Retina (tissue), 1 donor: Measurements from ENCODE around the gene VANGL1.

Experiments
- DNase-seq: peaks from one replicate; pipeline ENCODE4 v3.0.0-alpha.2; 2016

VANGL1 gene

DNA sequence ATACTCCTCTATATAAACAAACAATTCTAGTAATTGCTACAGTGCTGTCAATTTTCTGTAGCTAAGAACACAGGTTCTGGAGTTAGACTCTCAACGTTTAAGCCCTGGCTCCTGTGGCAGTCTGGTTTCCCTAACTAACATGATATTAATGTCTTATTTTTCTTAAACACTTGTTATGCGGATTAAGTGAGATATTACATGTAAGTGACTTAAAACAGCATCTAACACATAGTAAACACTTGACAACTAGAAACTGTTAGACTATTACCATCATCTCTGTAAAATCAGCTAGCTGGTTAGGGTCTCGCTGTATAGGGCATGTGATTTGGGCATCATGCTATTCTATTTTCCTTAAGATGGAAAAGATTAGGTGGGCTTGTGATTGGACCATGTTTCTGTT, 2.3 kb downstream of the VANGL1 start:
- no peak for DNase-seq

- DNase-seq: no peak
Observed at GRCh38 chr1:115647047-115647446, 5.3 kb downstream of the VANGL1 start.

- no peak for DNase-seq
Observed at GRCh38 chr1:115647507-115647906, 5.7 kb downstream of the VANGL1 start.

- DNase-seq: no peak
Observed at GRCh38 chr1:115647919-115648650, 6.3 kb downstream of the VANGL1 start.

DNA sequence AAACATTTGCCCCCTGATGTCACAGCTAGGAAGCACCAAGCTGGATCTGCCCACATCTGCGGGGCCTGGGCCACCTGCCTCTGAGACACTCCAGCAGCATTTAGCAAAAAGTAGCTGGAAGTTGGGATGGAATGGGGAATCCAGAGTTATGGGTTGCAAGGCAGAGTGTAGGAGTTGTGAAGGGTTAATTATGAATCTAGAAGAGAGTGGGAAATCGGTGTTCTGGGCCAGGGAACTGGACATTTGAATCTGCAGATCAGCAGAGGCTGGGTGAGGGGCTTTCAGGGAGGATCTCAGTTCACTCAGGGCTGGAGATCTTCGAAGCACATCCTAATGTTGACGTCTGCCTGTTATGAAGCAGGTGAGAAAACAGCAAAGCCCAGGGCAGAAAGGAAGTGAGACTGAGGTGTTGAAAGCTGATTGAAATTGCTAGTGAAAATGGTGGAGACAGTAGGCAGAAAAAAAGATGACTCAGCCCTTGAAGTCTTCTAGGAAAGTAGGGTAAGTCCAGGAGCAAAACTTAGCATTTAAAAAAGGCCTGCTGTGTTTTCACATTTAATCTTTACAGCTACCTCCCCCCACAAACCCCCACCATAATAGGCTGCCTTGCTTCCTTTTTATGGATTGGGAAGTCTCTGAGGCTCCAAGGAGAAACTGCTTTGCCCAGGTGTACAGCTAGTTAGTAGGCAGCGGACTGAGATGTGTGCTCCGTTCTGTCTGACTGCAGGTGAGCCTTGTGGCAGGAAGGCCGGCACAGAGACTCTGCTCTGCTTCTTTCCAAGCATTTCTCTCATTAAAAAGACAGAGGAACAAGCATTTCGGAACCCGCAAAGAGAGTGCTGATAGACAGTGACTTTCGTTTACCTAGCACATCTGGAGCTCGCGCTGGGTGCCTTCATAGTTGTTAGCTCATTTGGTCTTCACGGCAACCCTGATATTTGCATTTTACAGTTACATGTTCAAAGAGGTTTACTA, 7.2 kb downstream of the VANGL1 start:
- no peak for DNase-seq

GRCh38 chr1:115649964-115650363, 8.2 kb downstream of the VANGL1 start:
- DNase-seq: no peak

DNA sequence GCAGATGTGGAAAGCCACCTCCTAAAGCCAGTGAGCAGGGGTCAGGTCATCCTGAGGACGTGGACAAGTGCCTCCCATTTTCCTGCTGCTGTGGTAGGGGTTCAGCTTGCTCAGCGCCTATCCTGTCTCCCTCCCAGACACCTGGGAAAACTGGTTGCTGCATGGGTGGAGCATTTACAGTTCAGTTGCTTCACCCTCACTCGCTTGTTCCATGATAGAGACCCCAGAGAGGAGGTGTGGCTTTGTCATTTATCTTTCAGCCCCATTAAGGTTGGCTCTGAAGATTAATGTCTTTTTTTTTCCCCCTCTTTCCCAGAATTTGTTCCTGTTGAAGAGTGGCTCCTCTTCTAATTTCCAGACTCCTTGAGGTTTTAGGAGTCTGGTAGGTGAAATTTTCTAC, 9.2 kb downstream of the VANGL1 start:
- DNase-seq: no peak

DNA sequence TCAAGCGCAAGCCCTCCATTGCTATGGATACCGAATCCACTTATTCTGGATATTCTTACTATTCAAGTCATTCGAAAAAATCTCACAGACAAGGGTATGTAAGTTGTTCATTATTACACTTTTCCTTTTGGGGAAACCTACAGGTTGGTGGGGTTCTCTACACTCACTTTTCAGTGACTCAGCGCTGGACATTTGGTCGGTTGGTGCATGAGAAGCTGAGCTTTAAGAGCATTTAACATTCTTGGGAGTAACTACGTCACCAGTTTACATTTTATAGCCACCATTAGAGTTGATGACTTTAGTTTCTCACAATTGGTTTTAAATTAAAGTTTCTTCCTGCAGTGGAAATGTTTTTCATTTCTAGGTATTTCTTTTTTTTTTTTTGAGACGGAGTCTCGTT, 9.6 kb downstream of the VANGL1 start:
- no peak for DNase-seq

DNA sequence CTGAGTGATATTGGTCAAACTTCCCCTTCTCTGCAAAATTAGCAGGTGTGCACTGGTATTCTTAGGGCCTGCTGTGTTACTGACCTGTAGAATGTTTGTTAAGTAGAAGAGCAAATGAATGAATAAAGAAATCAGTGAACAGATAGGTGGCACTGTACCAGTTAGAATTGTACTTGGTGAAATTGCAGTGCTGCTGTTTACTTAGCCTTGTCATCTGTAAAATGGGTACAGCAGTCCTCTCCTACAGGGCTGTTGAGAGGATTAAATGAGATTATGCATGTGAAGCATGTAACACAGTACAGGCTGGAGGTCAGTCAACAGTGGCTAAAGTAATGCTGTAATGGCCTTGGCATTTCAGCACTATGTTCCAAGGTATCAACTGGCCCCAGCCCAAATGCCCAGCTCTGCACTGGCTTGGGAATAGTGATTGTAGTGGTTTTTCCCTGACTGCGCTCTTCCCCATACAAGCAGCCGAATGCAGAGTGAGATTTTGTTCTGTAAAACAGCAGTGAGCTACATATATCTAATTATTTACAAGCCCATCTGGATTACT, 10.5 kb downstream of the VANGL1 start:
- DNase-seq: no peak

DNA sequence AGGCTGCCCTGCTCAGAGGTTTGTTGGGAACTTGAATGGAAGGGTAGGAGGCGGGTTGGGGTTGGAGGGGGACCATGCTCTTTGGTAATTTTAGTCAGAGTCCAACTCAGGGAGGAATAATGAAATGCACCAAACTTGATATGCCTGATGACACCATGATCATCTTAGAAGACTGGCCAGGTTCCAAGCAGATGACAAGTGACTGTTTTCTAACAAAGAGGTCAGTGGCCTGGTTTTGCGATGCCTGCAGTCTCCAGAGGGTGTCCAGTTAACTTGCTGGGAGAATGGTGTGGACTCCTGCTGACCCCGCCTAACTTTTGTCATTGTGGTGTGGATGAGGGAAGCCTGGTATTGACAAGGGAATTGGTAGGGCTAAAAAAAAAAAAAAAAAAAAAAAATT, 12.4 kb downstream of the VANGL1 start:
- DNase-seq: no peak

DNA sequence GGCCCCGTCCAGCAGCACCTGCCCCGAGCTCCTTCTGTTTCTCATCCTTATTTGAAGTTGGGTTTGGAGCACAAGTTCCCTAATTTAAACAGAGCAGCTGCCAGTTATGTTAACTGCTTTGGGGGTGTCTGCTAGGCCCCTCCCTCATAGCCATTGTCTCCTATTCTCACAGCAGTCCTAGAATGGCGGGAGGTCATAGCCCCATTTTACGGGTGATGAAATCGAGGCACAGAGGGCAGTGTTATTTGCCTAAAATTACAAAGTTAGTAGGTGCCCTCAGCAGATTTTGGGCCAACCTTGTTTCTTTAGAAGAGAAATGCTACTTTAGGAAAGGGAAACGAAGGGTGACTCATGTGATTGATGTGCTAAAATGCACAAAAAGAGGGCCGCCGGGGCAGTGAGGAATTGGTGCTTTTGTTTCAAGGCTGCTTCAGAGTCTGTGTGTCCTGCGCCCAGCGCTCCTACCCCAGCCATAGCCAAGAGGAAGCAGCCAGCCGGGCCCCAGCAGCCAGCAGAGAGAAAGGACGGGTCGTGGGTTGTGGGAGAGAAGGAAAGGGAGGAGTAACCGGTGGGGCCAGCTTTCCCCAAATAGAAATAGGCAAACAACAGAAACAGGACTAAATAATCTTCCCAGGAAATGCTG, 13.0 kb downstream of the VANGL1 start:
- DNase-seq: no peak

DNA sequence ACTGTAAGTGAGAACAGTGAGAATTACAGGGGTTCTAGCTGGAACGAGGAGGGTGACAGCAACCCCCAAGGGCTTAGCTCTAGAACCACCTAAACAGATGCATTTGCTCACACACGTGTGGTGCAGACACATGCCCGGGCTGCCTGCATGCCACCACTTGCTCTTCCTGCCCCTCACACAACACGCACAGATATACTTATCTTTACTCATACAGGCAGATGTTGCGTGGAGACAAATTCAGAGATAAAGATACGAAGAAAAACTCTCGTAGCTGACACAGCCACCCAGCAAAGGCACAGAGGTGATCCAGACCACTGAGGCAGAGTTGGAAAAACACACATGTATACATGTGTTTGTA, 13.5 kb downstream of the VANGL1 start:
- DNase-seq: no peak

DNA sequence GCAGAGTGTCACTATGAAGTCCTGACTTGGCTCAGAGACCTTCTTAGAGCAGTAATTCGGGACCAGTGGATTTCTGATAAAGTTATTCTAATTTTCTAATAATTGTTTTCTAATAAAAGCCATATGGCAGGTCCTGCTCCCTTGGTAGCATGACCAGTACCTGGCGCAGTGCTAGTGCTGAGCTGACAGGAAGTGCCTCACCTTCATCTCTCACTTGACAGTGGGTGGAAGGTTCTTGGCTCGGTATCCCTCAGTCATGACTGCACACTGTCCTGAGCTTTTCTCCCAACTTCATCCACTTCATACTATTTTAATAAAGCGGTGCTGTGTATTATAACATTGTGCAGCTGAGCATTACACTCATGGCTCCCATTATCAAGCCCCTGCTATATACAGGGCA, 14.1 kb downstream of the VANGL1 start:
- DNase-seq: no peak

GRCh38 chr1:115656461-115657077, 14.8 kb downstream of the VANGL1 start:
- no peak for DNase-seq

DNA sequence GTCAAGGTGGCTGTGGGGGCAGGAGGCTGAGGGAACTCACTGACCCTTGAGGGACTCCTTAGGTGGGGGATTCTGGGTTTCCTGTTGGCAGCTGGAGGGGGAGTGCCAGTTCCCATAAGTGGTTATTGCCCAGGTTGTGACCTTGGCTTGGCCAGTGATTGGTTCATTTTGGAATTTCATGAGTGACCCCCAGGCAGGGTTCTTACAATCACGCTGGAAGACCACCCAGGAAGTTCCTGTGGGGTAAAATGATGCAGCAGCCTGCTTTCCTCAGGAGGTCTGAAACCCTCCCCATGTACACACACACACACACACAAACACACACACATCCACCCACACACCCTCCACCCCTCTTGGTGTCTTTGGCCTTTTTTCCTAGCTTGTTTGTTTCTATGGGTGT, 16.9 kb downstream of the VANGL1 start:
- DNase-seq: no peak

- DNase-seq: no peak
Observed at GRCh38 chr1:115660151-115660550, 18.4 kb downstream of the VANGL1 start.

DNA sequence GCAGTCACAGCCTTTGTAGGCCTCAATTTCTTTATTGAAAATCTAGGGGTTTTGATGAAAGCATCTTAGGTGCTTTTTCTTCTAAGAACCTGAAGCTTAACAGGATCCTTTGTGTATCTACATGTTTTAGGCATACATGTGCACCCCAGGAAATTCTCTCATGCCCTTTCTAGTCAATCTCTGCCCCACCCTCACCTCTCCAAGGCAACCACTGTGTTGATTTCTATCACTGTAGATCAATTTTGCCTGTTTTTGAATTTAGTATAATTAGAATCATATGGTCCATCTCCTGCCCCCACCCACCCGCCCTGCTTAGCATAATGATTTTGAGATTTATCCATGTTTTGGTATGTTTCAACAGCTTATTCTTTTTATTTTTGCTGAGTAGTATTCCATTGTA, 19.4 kb downstream of the VANGL1 start:
- no peak for DNase-seq

DNA sequence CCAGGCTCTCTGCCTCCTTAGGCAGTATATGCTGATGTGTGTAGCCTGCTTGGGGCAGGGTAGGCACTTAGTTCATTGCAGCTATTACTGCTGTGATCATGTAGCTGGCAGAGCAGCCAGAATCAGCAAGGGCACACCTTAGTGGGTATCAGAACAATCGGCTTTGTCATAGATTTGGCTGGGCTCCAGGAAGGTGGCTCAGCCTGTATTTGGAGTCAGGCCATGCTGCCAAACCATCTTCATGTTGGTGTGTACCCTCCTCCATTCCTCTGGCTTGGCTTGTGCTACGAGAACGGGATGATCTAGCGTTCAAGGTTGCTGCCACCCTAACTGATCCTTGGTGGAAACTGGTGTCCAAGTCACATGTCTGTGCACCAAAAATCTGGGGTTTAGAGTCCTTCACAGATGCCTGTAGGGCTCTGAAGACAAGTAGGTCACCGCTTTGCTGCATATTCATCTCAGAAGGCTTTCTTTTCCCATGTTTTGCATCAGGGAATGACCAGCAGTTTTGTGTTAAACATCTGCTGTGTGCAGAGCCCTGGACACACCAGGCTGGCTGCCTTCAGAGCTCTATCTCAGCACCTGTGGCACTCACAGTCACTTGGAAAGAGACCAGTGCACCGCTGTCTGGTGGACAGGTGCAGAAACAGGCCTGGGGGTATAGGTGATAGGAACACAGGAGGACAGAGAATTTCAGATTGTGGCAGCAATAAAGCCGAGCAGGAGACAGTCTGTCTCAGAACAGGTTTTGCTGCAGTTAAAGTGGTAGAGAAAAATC, 23.7 kb downstream of the VANGL1 start:
- DNase-seq: no peak

DNA sequence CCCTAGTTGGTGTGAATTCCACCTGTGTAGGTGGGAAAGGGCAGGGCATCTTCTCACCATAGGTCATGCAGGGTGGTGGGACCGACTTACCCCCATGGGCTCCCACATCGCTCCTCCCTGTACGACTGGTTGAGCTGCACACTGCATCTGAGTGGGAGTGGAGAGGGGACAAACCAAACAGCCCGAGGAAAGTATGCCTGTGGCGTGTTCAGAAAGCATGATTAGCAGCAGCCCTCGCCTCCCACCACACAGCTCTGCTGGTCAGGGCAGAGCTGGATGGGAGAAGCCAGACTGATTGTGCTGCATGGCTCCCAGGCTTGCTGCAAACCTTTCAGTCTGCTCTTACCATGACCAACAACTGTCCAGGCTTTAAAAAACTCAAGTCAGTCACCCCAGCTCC, 24.4 kb downstream of the VANGL1 start:
- DNase-seq: no peak

DNA sequence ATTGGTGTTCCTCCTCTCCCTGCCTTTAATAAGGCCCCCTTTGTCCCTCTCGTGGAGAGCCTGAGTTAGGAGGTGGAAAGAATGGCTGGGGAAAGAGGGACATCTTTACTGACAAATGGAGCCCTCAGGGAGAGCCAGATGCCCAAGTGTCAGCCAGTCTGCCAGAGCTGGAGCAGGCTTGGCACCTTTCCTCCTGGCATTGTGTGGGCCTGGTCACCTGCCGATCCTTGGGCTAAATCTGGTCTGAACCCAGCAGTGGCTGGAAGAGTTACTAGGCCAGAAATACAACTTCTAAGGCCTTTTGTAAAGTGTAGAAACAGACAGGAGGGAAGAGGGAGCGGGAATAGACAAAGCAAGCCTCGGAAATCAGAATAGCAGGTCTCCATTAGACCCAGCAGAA, 24.9 kb downstream of the VANGL1 start:
- DNase-seq: no peak

GRCh38 chr1:115668579-115668978, 26.8 kb downstream of the VANGL1 start:
- DNase-seq: no peak

DNA sequence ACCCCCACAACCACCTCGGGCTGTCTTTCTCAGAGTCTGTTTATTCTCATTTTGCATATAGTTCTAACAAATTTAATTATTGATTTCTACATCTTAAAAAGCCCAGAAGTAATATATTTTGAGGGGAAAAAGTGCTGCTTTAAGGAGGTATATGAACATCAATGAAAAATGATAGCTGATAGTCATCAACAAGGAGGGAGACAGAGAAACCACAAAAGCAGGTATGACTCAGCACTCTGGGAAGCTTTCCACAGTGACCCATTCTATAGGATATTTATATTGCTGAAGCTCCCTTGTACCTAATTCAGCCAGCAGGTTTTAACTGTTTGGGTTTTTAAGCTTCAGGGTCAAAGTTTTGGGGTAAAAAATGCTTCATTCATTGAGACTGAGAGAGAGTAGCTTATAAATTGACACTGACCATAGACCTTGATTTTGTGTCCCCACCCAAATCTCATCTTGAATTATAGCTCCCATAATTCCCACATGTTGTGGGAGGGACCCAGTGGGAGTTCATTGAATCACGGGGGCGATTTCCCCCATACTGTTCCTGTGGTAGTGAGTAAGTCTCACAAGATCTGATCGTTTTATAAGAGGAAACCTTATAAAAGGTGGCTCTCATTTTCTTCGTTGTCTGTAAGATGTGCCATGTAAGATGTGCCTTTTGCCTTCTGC, 27.4 kb downstream of the VANGL1 start:
- DNase-seq: no peak
